Measurements from ENCODE around the gene SFSWAP. TPM values are rescaled to one million over a fixed set of nuclear protein-coding genes. Genes with fewer than 3 reads are reported as not detected.

The SFSWAP gene
- total RNA-seq, 1 experiment from 2014 or later = 50.4 TPM

GRCh38 chr12:131784909-131785762, 74.2 kb downstream of the SFSWAP start:
- no peak overlapping the region for H2AFZ ChIP-seq (ENCODE audit: low read depth, low read length, poor library complexity, severe bottlenecking)
- RAD21 ChIA-PET (ENCODE audit: low non-redundant PET in 1 of 2, low total read pairs in 2 of 2, uncharacterized antibody in 2 of 2, unreplicated experiment in 2 of 2) = no interaction called here
- no peaks in the 10 kb centered on the region for H3K9me3 ChIP-seq (ENCODE audit: control insufficient read depth in 1 of 2, insufficient read depth in 1 of 2, low read depth in 1 of 2, low read length in 2 of 2)
- H3K27ac ChIP-seq (ENCODE audit: low read depth, low read length) = peak overlapping the region; percentile 73
- CTCF ChIA-PET = no interaction called here
- peaks cover 23% of the 10 kb centered on the region for H3K79me2 ChIP-seq (ENCODE audit: insufficient read depth, low read length)
- H3K4me3 ChIP-seq (replicated peaks in 1 of 2; ENCODE audit: low read depth in 1 of 2, low read length in 2 of 2) = no peak overlapping the region
- ATAC-seq (no peak), DNase-seq (ENCODE audit: low read depth, low spot score) (no peak)
- POLR2A ChIA-PET = no interaction called here
- BruUV-seq (replicated peaks) = no TSS peak
- H3K9me2 ChIP-seq (ENCODE audit: insufficient read depth) = no peaks in the 10 kb centered on the region
- H3K4me1 ChIP-seq (ENCODE audit: control insufficient read depth in 1 of 2, insufficient read depth in 2 of 2, low read length in 2 of 2) = peaks cover 23 to 33% of the 10 kb centered on the region in 2 experiments
- peak overlapping the region; percentile 78 for H3K4me2 ChIP-seq (ENCODE audit: low read length)
- no peaks in the 10 kb centered on the region for H3K27me3 ChIP-seq (ENCODE audit: insufficient read depth, low read length)
- H3K9ac ChIP-seq (ENCODE audit: low read length) = peak overlapping the region; percentile 52
- intact Hi-C loops (cut with micrococcal nuclease) = no loop called here
- no peaks in the 10 kb centered on the region for H4K20me1 ChIP-seq (ENCODE audit: insufficient read depth)
- TF ChIP-seq ZFX (IDR thresholded peaks at IDR 0.05) (no peak), FOSL1 (IDR thresholded peaks at IDR 0.05; ENCODE audit: low read depth) (no peak), SP1 (IDR thresholded peaks at IDR 0.05; ENCODE audit: low read depth) (no peak), RAD21 (IDR thresholded peaks at IDR 0.05; ENCODE audit: low read depth) (no peak), POLR2A (IDR thresholded peaks at IDR 0.05; ENCODE audit: borderline replicate concordance, extremely low read depth, insufficient read depth, insufficient read length) (no peak), SIN3A (IDR thresholded peaks at IDR 0.05; ENCODE audit: low read depth) (no peak), TCF7L2 (IDR thresholded peaks at IDR 0.05; ENCODE audit: borderline replicate concordance, extremely low read depth, insufficient read depth, insufficient read length) (no peak)
- TF ChIP-seq, protein P1, sequence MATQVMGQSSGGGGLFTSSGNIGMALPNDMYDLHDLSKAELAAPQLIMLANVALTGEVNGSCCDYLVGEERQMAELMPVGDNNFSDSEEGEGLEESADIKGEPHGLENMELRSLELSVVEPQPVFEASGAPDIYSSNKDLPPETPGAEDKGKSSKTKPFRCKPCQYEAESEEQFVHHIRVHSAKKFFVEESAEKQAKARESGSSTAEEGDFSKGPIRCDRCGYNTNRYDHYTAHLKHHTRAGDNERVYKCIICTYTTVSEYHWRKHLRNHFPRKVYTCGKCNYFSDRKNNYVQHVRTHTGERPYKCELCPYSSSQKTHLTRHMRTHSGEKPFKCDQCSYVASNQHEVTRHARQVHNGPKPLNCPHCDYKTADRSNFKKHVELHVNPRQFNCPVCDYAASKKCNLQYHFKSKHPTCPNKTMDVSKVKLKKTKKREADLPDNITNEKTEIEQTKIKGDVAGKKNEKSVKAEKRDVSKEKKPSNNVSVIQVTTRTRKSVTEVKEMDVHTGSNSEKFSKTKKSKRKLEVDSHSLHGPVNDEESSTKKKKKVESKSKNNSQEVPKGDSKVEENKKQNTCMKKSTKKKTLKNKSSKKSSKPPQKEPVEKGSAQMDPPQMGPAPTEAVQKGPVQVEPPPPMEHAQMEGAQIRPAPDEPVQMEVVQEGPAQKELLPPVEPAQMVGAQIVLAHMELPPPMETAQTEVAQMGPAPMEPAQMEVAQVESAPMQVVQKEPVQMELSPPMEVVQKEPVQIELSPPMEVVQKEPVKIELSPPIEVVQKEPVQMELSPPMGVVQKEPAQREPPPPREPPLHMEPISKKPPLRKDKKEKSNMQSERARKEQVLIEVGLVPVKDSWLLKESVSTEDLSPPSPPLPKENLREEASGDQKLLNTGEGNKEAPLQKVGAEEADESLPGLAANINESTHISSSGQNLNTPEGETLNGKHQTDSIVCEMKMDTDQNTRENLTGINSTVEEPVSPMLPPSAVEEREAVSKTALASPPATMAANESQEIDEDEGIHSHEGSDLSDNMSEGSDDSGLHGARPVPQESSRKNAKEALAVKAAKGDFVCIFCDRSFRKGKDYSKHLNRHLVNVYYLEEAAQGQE (IDR thresholded peaks at IDR 0.05; ENCODE audit: low read depth) = no peak
- TF ChIP-seq, protein P2, sequence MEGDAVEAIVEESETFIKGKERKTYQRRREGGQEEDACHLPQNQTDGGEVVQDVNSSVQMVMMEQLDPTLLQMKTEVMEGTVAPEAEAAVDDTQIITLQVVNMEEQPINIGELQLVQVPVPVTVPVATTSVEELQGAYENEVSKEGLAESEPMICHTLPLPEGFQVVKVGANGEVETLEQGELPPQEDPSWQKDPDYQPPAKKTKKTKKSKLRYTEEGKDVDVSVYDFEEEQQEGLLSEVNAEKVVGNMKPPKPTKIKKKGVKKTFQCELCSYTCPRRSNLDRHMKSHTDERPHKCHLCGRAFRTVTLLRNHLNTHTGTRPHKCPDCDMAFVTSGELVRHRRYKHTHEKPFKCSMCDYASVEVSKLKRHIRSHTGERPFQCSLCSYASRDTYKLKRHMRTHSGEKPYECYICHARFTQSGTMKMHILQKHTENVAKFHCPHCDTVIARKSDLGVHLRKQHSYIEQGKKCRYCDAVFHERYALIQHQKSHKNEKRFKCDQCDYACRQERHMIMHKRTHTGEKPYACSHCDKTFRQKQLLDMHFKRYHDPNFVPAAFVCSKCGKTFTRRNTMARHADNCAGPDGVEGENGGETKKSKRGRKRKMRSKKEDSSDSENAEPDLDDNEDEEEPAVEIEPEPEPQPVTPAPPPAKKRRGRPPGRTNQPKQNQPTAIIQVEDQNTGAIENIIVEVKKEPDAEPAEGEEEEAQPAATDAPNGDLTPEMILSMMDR (IDR thresholded peaks at IDR 0.05 in 2 of 3, conservative IDR thresholded peaks at IDR 0.05 in 1 of 3; ENCODE audit: borderline replicate concordance in 1 of 3, insufficient read depth in 1 of 3, low read depth in 2 of 3, low read length in 2 of 3) = no peak
- H3K36me3 ChIP-seq (ENCODE audit: control insufficient read depth in 1 of 2, insufficient read depth in 2 of 2, low read length in 2 of 2) = peaks cover 5 to 39% of the 10 kb centered on the region in 2 experiments; a peak in 3 of 4 replicates
